SK-N-DZ (cell line): ENCODE data around the gene PITPNM3.

ENCODE experiments used
- DNase-seq: peaks from one replicate; pipeline ENCODE4 v3.0.0-alpha.2; 2015; ENCODE audit warnings: low spot score
- small RNA-seq, 2 experiments: library from RNA; depleted of rRNA; stranded (forward); fragments of <200 nt; gene quantifications; one replicate each; pipeline ENCODE3, GENCODE V24; 2014

The PITPNM3 gene

DNA sequence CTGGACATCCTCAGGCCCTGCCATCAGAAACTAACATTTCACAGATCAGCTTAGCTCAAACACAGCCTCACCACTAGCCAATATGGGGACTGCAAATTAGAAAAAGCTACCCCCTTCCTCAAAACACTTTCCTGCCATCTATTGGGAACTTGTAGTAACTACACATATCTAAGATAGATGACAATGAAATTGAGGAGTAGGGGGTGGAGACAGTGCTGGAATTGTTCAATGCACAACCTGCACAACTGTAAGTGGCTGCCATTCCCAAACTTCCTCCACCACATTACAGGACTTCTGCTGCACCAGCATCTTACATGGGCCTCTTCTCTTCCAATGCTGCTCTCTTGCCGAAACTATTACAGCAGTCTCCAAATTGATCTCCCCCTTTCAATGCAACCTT, 143.3 kb downstream of the PITPNM3 start:
- DNase-seq, result no peak

DNA sequence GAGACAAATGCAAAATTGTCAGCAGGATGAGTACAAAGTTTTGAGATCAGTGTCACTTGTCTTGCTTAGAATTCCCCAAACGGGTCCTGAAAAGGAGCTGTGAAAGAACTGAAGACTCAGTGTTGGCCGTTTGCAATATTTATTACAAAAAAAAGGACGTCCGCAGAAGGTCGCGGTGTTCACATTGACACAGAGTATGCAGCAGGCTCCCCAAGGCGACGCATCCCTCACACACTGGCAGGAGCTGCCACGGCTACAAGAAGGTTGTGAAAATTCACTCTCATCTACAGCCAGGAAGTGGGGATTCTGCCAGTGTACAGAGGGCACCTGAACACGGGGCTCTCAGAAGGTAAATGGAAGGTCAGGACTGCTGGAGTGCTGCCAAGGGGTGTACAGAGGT, 147.6 kb downstream of the PITPNM3 start:
- DNase-seq, result no peak

DNA sequence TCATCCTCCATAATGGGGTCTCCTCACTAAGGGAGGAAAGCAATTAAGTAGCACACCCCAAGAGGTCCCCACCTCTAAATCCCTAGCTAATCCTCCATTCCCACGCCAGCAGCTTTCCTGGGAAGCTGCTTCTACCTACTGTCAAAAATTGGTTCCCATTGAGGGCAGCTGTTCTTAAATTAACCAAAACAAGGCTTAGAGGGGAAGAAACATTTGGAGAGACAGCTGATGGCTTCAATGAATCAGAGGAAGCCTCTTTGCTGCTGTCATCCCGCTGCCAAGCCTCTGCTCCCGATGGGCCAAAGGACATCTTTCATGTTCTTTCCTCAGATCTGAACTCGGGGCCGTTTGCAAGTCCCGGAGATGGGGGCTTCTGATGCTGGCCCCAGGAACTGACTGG, 148.1 kb downstream of the PITPNM3 start:
- no peak for DNase-seq

DNA sequence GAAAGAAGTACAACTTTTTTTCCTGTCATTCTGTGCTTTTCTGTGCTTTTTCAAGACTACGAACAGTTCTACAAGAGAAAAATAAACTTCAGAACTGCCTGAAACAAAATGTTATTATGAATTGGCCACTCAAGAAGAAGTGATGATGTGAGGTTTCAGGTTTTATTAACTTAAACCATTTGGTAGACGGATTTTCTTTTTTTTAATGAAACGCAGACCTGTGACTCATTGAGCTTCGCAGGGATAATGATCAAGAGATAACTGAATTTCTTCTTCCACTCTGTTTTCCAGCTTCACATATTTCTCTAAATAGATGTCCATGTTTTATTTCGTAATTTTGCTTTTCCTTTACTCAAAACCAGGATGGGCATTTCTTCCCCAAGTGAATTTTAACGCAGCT, 154.1 kb downstream of the PITPNM3 start:
- no peak for DNase-seq

Small RNAs within 50 kb of the gene (small RNA-seq; reads per million reads assigned to genes)
- gene RF00017 (0 reads per million in 2 experiments), gene RNA5SP435 (0.10 to 0.40 reads per million in 2 experiments)
